ENCODE measurements around the gene PDLIM3. TPM values are rescaled to one million over a fixed set of nuclear protein-coding genes. Genes with fewer than 3 reads are reported as not detected.

PDLIM3 gene
- total and polyA plus RNA-seq, 2 of the 4 experiments (the other 2 are of a cell fraction): 6.4 to 11.7 TPM

Other genes with a start within 250 kb of the PDLIM3 start
- gene LRP2BP, start 139.6 kb downstream of the PDLIM3 start, total RNA-seq (2012; rRNA removed): 0.18 and 0.56 TPM in 2 replicates
- 0.06 and 0.10 TPM in 2 replicates for gene LRP2BP, start 139.6 kb downstream of the PDLIM3 start, polyA plus RNA-seq (2012; rRNA removed)
- gene ANKRD37, start 138.7 kb downstream of the PDLIM3 start, total RNA-seq (2012; rRNA removed): 4.4 and 8.2 TPM in 2 replicates
- gene ANKRD37, start 138.7 kb downstream of the PDLIM3 start, polyA plus RNA-seq (2012; rRNA removed): 7.1 and 8.4 TPM in 2 replicates
- gene UFSP2, start 109.5 kb downstream of the PDLIM3 start, total RNA-seq (2012; rRNA removed): 43.7 and 43.9 TPM in 2 replicates
- 19.4 and 21.8 TPM in 2 replicates for gene UFSP2, start 109.5 kb downstream of the PDLIM3 start, polyA plus RNA-seq (2012; rRNA removed)
- 0.90 and 1.4 TPM in 2 replicates for gene CCDC110, start 63.8 kb downstream of the PDLIM3 start, total RNA-seq (2012; rRNA removed)
- 0.37 and 0.46 TPM in 2 replicates for gene CCDC110, start 63.8 kb downstream of the PDLIM3 start, polyA plus RNA-seq (2012; rRNA removed)

All from IMR-90 (cell line).